Pancreas (tissue), 10 donors: ENCODE results near the gene ZNF3. TPM values are rescaled to one million over a fixed set of nuclear protein-coding genes. Genes with fewer than 3 reads are reported as not detected.
A peak's percentile ranks its signal among the peaks of the same experiment; 100 is the strongest.

Experiments used
- ATAC-seq, 4 donors: fragments of 200-7000 bp; cut with Tn5 transposase; one replicate each; pipeline versions ENCODE4 v1.8.0 to v1.9.1; 2020; ENCODE audit warnings: mild to moderate bottlenecking in 4 of 4, moderate library complexity in 4 of 4
- DNase-seq, 6 donors: peaks; one replicate each; pipeline ENCODE4 v3.0.0-alpha.2; 2020
- FAIRE-seq: peaks from 2 replicates; lab custom pipeline; 2012; peaks lifted over from hg19 to GRCh38; lab: Jason Lieb, UNC
- H3K27ac ChIP-seq, 4 donors: fragments of 200-600 bp; sonication (generic); 1 replicate in 3 of 4; 2 replicates in 1 of 4; pipeline versions ENCODE4 v1.5.0 to v1.8.0; 2020
- H3K27me3 ChIP-seq, 4 donors: fragments of 200-600 bp; one replicate each; pipeline ENCODE4 v1.8.0; 2021
- H3K36me3 ChIP-seq, 3 donors: fragments of 200-600 bp; sonication (generic) in 1 of 3; one replicate each; pipeline versions ENCODE4 v1.5.0 to v1.8.0; 2020 to 2021
- H3K4me1 ChIP-seq, 3 donors: fragments of 200-600 bp; one replicate each; pipeline ENCODE4 v1.8.0; 2021
- H3K4me3 ChIP-seq, 4 donors: fragments of 200-600 bp; sonication (generic) in 2 of 4; one replicate each; pipeline versions ENCODE4 v1.5.0 to v1.8.0; 2020 to 2021
- H3K9me3 ChIP-seq, 4 donors: fragments of 200-600 bp; one replicate each; pipeline ENCODE4 v1.8.0; 2021
- WGBS, 2 donors: extraction: QIAGEN DNeasy Blood & Tissue Kit; methylation state at CpG; one replicate each; pipeline ENCODE4 v1.1.7; 2013; 5-methylcytosine and 5-hydroxymethylcytosine counted together
- intact Hi-C, 3 donors: fragments of 100-400 bp; cut with DNase I; formaldehyde crosslinking; loops; one replicate each; pipeline versions ENCODE4 v1.11.1 to v1.14.2; 2022
- polyA plus RNA-seq, 2 donors: library from polyadenylated mRNA; stranded (reverse); fragments of 200-250 nt; gene quantifications; one replicate each; pipeline ENCODE4 v1.2.3, GENCODE V29; 2013
- total RNA-seq, 6 donors: library from RNA; stranded (reverse); fragmentation: NEBNext Ultra II Directional in 4 of 6; extraction: Animal tissue kit (Norgen Biotek cat#: 25700) in 4 of 6; gene quantifications; one replicate each; pipeline versions ENCODE4 v1.2.1 to v1.2.4, GENCODE V29; 2021 to 2023
- TF ChIP-seq, protein P1 (sequence below), 4 donors: fragments of 200-600 bp; sonication (generic) in 3 of 4; IDR thresholded peaks; one replicate each; pipeline versions ENCODE4 v1.5.0 to v1.8.0; 2021; ENCODE audit warnings: antibody characterized with exemption in 4 of 4
- donor health status: healthy with polysubstance abuse.
- donor health status: DM: no; HTN: no; CAD: no; lungs with moderate emphysema.
- donor health status: DM: no; HTN: no; CAD: no.
- donor health status: control.
- donor health status: control.
- donor health status: Bipolar disorder and iron deficiency.
- donor health status: DM: yes; HTN: yes; CAD: no.
- donor health status: DM: no; HTN: no; CAD: no.
- donor health status: DM: no; HTN: no; CAD: no.
- donor health status: DM: yes; HTN: yes; CAD: no.

ZNF3 gene
- total and polyA plus RNA-seq, 8 donors, result 9.6 to 21.2 (median 15.3) TPM

- peaks cover 0 to 12% (median 0%) of the 10 kb centered on the region in 3 donors for H3K36me3 ChIP-seq
- TF ChIP-seq, protein P1, sequence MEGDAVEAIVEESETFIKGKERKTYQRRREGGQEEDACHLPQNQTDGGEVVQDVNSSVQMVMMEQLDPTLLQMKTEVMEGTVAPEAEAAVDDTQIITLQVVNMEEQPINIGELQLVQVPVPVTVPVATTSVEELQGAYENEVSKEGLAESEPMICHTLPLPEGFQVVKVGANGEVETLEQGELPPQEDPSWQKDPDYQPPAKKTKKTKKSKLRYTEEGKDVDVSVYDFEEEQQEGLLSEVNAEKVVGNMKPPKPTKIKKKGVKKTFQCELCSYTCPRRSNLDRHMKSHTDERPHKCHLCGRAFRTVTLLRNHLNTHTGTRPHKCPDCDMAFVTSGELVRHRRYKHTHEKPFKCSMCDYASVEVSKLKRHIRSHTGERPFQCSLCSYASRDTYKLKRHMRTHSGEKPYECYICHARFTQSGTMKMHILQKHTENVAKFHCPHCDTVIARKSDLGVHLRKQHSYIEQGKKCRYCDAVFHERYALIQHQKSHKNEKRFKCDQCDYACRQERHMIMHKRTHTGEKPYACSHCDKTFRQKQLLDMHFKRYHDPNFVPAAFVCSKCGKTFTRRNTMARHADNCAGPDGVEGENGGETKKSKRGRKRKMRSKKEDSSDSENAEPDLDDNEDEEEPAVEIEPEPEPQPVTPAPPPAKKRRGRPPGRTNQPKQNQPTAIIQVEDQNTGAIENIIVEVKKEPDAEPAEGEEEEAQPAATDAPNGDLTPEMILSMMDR (IDR thresholded peaks at IDR 0.05), result no peak
- no peak overlapping the region for H3K4me3 ChIP-seq
- no peaks in the 10 kb centered on the region for H3K27me3 ChIP-seq
- WGBS, 2 donors, result 93 to 95% methylated on average over 4 of the region's 4 CpGs
- FAIRE-seq, result no peak
- H3K27ac ChIP-seq, result no peak overlapping the region
- no peak for ATAC-seq
- no peak for DNase-seq
- intact Hi-C loops, result no loop called here
- H3K9me3 ChIP-seq, result no peaks in the 10 kb centered on the region
- peaks cover 0 to 7% (median 0%) of the 10 kb centered on the region in 3 donors for H3K4me1 ChIP-seq
These were observed 24.0 kb upstream of the ZNF3 start for GRCh38 chr7:100105534-100105933.

GRCh38 chr7:100102950-100103840 is 21.7 kb upstream of the ZNF3 start:
- no peaks in the 10 kb centered on the region for H3K27me3 ChIP-seq
- H3K27ac ChIP-seq, result no peak overlapping the region
- no peak overlapping the region for H3K4me3 ChIP-seq
- intact Hi-C loops, result no loop called here
- peaks cover 0 to 19% (median under 1%) of the 10 kb centered on the region in 3 donors for H3K36me3 ChIP-seq
- no peak for DNase-seq
- 89 to 92% methylated on average over 17 of the region's 17 CpGs for WGBS, 2 donors
- no peak for FAIRE-seq
- TF ChIP-seq, protein P1 (IDR thresholded peaks at IDR 0.05), result no peak
- no peak for ATAC-seq
- peaks cover 0 to 16% (median 4%) of the 10 kb centered on the region in 3 donors for H3K4me1 ChIP-seq
- H3K9me3 ChIP-seq, result no peaks in the 10 kb centered on the region

DNA sequence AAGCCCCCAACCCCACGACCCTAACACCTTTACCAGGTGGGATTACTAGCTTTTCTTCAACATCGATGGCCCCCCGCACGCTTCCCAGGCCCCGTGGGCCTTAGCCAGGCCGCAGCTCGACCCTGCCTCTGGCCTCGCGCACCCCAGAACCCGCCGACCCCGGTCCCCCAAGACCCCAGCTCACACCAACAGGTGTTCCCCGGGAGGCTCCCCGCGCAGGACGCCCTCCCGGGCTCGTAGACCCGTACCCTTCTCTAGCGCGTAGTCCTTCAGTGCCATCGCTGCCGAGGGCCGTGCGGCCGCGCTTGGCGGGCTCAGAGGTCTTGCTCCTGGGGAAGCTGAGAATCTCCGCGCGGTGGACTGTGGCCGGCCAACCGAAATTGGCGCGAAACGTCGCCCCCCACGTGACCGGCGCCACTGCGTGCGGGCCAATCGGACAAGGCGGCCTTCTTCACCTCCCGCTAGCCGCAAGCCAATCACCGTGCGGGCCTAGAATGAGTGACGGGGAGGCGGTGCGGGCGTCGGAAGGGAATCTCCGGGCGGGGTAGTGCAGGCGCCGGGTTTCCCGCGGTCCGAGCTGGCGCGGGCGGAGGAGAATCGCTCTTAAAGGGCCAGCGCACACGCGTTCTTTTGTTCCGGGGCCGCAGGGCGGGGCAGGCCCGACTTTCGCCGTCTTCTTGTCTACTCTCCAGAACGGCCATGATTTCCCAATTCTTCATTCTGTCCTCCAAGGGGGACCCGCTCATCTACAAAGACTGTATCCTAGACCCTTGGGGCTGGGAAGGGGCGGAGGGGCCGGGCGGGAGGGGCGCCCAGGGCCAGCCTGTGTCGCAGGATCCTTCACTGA is 19.7 kb upstream of the ZNF3 start, which contains the start of the genes AP4M1 and MCM7:
Gene AP4M1 (plus strand): TSS at position 628 of the 847 bp plus-strand sequence. CDS start 72 bp downstream, at position 700.
Gene MCM7 (minus strand): TSS at position 382 of the 847 bp plus-strand sequence. CDS start 103 bp downstream, at position 279.
- Histone ChIP-seq H3K4me1 (peaks cover 0 to 16% (median 4%) of the 10 kb centered on the region in 3 donors), H3K36me3 (peaks cover 4 to 33% (median 20%) of the 10 kb centered on the region in 3 donors), H3K27me3 (no peaks in the 10 kb centered on the region), H3K4me3 (peak within 1 kb of the TSS; percentile 34 to 91 (median 80)), H3K27ac (peak within 1 kb of the TSS; percentile 78 to 91 (median 88)), H3K9me3 (no peaks in the 10 kb centered on the region)
- FAIRE-seq (no peak), DNase-seq (peak; percentile 97 to 99 (median 99)), ATAC-seq (peak; percentile 90 to 96 (median 91))
- TF ChIP-seq, protein P1 (IDR thresholded peaks at IDR 0.05), result no peak
- intact Hi-C loops, result no loop called here
- 0% methylated on average over 71 to 80 of the region's 80 CpGs for WGBS, 2 donors

GRCh38 chr7:100100420-100101015 is 19.0 kb upstream of the ZNF3 start:
- Histone ChIP-seq H3K4me3 (peak overlapping the region; percentile 34 to 91 (median 80)), H3K9me3 (no peaks in the 10 kb centered on the region), H3K4me1 (peaks cover 0 to 16% (median 4%) of the 10 kb centered on the region in 3 donors), H3K27me3 (no peaks in the 10 kb centered on the region), H3K36me3 (peaks cover 4 to 40% (median 27%) of the 10 kb centered on the region in 3 donors), H3K27ac (peak overlapping the region; percentile 56 to 91 (median 88))
- peak; percentile 92 to 97 (median 94) for DNase-seq
- ATAC-seq, result peak; percentile 88 to 95 (median 90)
- TF ChIP-seq, protein P1 (IDR thresholded peaks at IDR 0.05), result no peak
- FAIRE-seq, result no peak
- intact Hi-C loops, result no loop called here
- 0 to 1% methylated on average over 45 to 61 of the region's 61 CpGs for WGBS, 2 donors
